H9 (cell line): ENCODE results near the gene PERCC1. TPM values are rescaled to one million over a fixed set of nuclear protein-coding genes. Genes with fewer than 3 reads are reported as not detected.

Experiments
- DNase-seq: peaks from one replicate; pipeline ENCODE4 v3.0.0-alpha.2; 2017
- H2AFZ ChIP-seq: one replicate; pipeline ENCODE4 v1.6.1; 2013; ENCODE audit warnings: mild to moderate bottlenecking, low read length, control low read depth, moderate library complexity
- H2AK5ac ChIP-seq: 2 replicates; pipeline ENCODE4 v1.6.1; 2013; ENCODE audit warnings: low read length, control low read depth, mixed read lengths; ENCODE audit not compliant: insufficient read length
- H2BK120ac ChIP-seq: one replicate; pipeline ENCODE4 v1.6.1; 2013; ENCODE audit warnings: low read depth, mild to moderate bottlenecking, low read length, control low read depth, inconsistent platforms; ENCODE audit not compliant: poor library complexity, severe bottlenecking
- H2BK12ac ChIP-seq: 2 replicates; pipeline ENCODE4 v1.6.1; 2013; ENCODE audit warnings: low read length, control low read depth, mixed read lengths, low read depth; ENCODE audit not compliant: insufficient read length
- H2BK15ac ChIP-seq: 2 replicates; pipeline ENCODE4 v1.6.1; 2013; ENCODE audit warnings: low read depth, low read length, control low read depth
- H2BK20ac ChIP-seq: one replicate; pipeline ENCODE4 v1.6.1; 2013; ENCODE audit warnings: low read depth, mild to moderate bottlenecking, low read length, control low read depth, inconsistent platforms; ENCODE audit not compliant: poor library complexity, severe bottlenecking
- H2BK5ac ChIP-seq: 2 replicates; pipeline ENCODE4 v1.6.1; 2013; ENCODE audit warnings: low read length, control low read depth, mixed read lengths; ENCODE audit not compliant: insufficient read length
- H3K14ac ChIP-seq: 2 replicates; pipeline ENCODE4 v1.6.1; 2013; ENCODE audit warnings: low read length, control low read depth; ENCODE audit not compliant: insufficient read depth
- H3K18ac ChIP-seq: 2 replicates; pipeline ENCODE4 v1.6.1; 2013; ENCODE audit warnings: low read depth, mild to moderate bottlenecking, mixed read lengths, low read length, control low read depth; ENCODE audit not compliant: insufficient read length
- H3K23ac ChIP-seq: 2 replicates; pipeline ENCODE4 v1.6.1; 2013; ENCODE audit warnings: low read length, control low read depth, mixed read lengths, low read depth; ENCODE audit not compliant: insufficient read length
- H3K23me2 ChIP-seq: 2 replicates; pipeline ENCODE4 v1.6.1; 2013; ENCODE audit warnings: low read depth, mild to moderate bottlenecking, mixed read lengths, low read length, control low read depth; ENCODE audit not compliant: insufficient read length, poor library complexity, severe bottlenecking
- H3K27ac ChIP-seq: 2 replicates; pipeline ENCODE4 v1.5.1; 2013; ENCODE audit warnings: low read length, control low read depth, mixed read lengths, low read depth; ENCODE audit not compliant: insufficient read length
- H3K27me3 ChIP-seq: 2 replicates; pipeline ENCODE4 v1.6.1; 2013; ENCODE audit warnings: low read length, control low read depth, inconsistent platforms; ENCODE audit not compliant: insufficient read depth
- H3K4ac ChIP-seq: 2 replicates; pipeline ENCODE4 v1.6.1; 2013; ENCODE audit warnings: low read depth, mild to moderate bottlenecking, control low read depth, inconsistent platforms, low read length, moderate library complexity
- H3K4me1 ChIP-seq: 2 replicates; pipeline ENCODE4 v1.6.1; 2013; ENCODE audit warnings: low read length, control low read depth, inconsistent platforms; ENCODE audit not compliant: insufficient read depth
- H3K4me2 ChIP-seq: 2 replicates; pipeline ENCODE4 v1.6.1; 2013; ENCODE audit warnings: low read length, control low read depth, mixed read lengths; ENCODE audit not compliant: insufficient read length, insufficient read depth
- H3K56ac ChIP-seq: 2 replicates; pipeline ENCODE4 v1.6.1; 2013; ENCODE audit warnings: low read depth, mild to moderate bottlenecking, mixed read lengths, low read length, control low read depth; ENCODE audit not compliant: insufficient read length
- H3K79me1 ChIP-seq: 2 replicates; pipeline ENCODE4 v1.6.1; 2013; ENCODE audit warnings: low read depth, mild to moderate bottlenecking, moderate library complexity, low read length, control low read depth, inconsistent platforms; ENCODE audit not compliant: insufficient read depth, poor library complexity, severe bottlenecking
- H3K79me2 ChIP-seq: 2 replicates; pipeline ENCODE4 v1.6.1; 2013; ENCODE audit warnings: low read length, control low read depth, inconsistent platforms; ENCODE audit not compliant: insufficient read depth
- H3K9ac ChIP-seq: 2 replicates; pipeline ENCODE4 v1.6.1; 2013; ENCODE audit warnings: low read length, control low read depth, mixed read lengths; ENCODE audit not compliant: insufficient read length; ENCODE audit errors: extremely low read depth
- H3K9me3 ChIP-seq: one replicate; pipeline ENCODE4 v1.6.1; 2013; ENCODE audit warnings: low read depth, low read length, inconsistent platforms; ENCODE audit not compliant: control insufficient read depth
- H3T11ph ChIP-seq: one replicate; pipeline ENCODE4 v1.6.1; 2013; ENCODE audit warnings: mild to moderate bottlenecking, low read length, control low read depth, inconsistent platforms
- H4K20me1 ChIP-seq: one replicate; pipeline ENCODE4 v1.6.1; 2013; ENCODE audit not compliant: control insufficient read depth, insufficient read length, insufficient read depth
- H4K5ac ChIP-seq: 2 replicates; pipeline ENCODE4 v1.6.1; 2013; ENCODE audit warnings: low read depth, mild to moderate bottlenecking, mixed read lengths, low read length, control low read depth; ENCODE audit not compliant: insufficient read length
- H4K8ac ChIP-seq: replicated peaks from 2 replicates; pipeline ENCODE4 v1.6.1; 2013; ENCODE audit warnings: low read length, control low read depth, mixed read lengths, low read depth; ENCODE audit not compliant: insufficient read length
- H4K91ac ChIP-seq: 2 replicates; pipeline ENCODE4 v1.6.1; 2013; ENCODE audit warnings: low read depth, mild to moderate bottlenecking, moderate library complexity, mixed read lengths, low read length, control low read depth; ENCODE audit not compliant: insufficient read length
- H3K27ac Mint-ChIP-seq, 3 experiments: 2 replicates in 2 of 3; 3 replicates in 1 of 3; pipeline ENCODE4 v1.8.0; 2020 to 2021; ENCODE audit warnings: mixed read lengths in 3 of 3, mild to moderate bottlenecking in 1 of 3, moderate library complexity in 1 of 3
- H3K27me3 Mint-ChIP-seq: 2 replicates; pipeline ENCODE4 v1.8.0; 2021; ENCODE audit warnings: low read depth, mild to moderate bottlenecking, moderate library complexity, mixed read lengths
- H3K36me3 Mint-ChIP-seq, 3 experiments: 2 replicates in 2 of 3; 3 replicates in 1 of 3; pipeline ENCODE4 v1.8.0; 2020 to 2021; ENCODE audit warnings: low read depth in 3 of 3, mixed read lengths in 3 of 3; ENCODE audit not compliant: insufficient read depth in 1 of 3
- H3K4me1 Mint-ChIP-seq, 2 experiments: 2 replicates each; pipeline ENCODE4 v1.8.0; 2020; ENCODE audit warnings: mixed read lengths in 2 of 2
- H3K4me3 Mint-ChIP-seq, 2 experiments: 2 replicates in 1 of 2; 3 replicates in 1 of 2; pipeline ENCODE4 v1.8.0; 2020 to 2021; ENCODE audit warnings: mild to moderate bottlenecking in 2 of 2, mixed read lengths in 2 of 2, moderate library complexity in 1 of 2
- H3K9me3 Mint-ChIP-seq, 2 experiments: 2 replicates in 1 of 2; 3 replicates in 1 of 2; pipeline ENCODE4 v1.8.0; 2020; ENCODE audit warnings: mild to moderate bottlenecking in 2 of 2, mixed read lengths in 2 of 2, moderate library complexity in 1 of 2
- CTCF ChIP-seq: fragments of 200-600 bp; sonication (generic); conservative IDR thresholded peaks from 3 replicates; pipeline ENCODE4 v1.8.0; 2021; ENCODE audit warnings: antibody characterized with exemption, mild to moderate bottlenecking
- WGBS: extraction: QIAGEN DNeasy Blood & Tissue Kit; methylation state at CpG from one replicate; pipeline ENCODE4 v1.1.7; 2013; ENCODE audit warnings: missing lambda C conversion rate, low lambda C conversion rate, mixed read lengths; ENCODE audit not compliant: insufficient read length; ENCODE audit errors: extremely low coverage; 5-methylcytosine and 5-hydroxymethylcytosine counted together
- total RNA-seq: library from RNA; stranded (reverse); gene quantifications from 2 replicates; pipeline ENCODE4 v1.2.1, GENCODE V29; 2021

Gene PERCC1
- total RNA-seq, 1 experiment from 2014 or later = not detected

- WGBS = no CpG with 5 or more reads among the region's 25 CpGs
- Histone ChIP-seq H3K23me2 (no peaks in the 10 kb centered on the region), H3K27me3 (no peaks in the 10 kb centered on the region), H3K18ac (no peak overlapping the region), H2AK5ac (no peak overlapping the region), H3K4me2 (no peak overlapping the region), H3K79me2 (no peaks in the 10 kb centered on the region), H3K56ac (no peak overlapping the region), H2BK120ac (no peak overlapping the region), H4K5ac (no peak overlapping the region), H4K20me1 (peaks cover 2% of the 10 kb centered on the region), H3K4me1 (no peaks in the 10 kb centered on the region), H3K14ac (no peak overlapping the region), H2AFZ (no peak overlapping the region), H4K8ac (no peak overlapping the region), H2BK20ac (no peak overlapping the region), H3K23ac (no peak overlapping the region), H4K91ac (no peak overlapping the region), H3K79me1 (no peaks in the 10 kb centered on the region), H3K9me3 (no peaks in the 10 kb centered on the region), H2BK5ac (no peak overlapping the region), H3T11ph (no peak overlapping the region), H3K27ac (no peak overlapping the region), H2BK12ac (no peak overlapping the region), H2BK15ac (no peak overlapping the region), H3K4ac (no peak overlapping the region), H3K9ac (no peak overlapping the region)
- H3K27me3 Mint-ChIP-seq = peaks cover 1% of the 10 kb centered on the region; the same call in 1 of the 2 replicates
- TF ChIP-seq CTCF = no peak
- no peak for DNase-seq
- no peaks in the 10 kb centered on the region for H3K9me3 Mint-ChIP-seq
- no peak overlapping the region for H3K4me3 Mint-ChIP-seq
- H3K36me3 Mint-ChIP-seq = peaks cover 0 to 16% (median 15%) of the 10 kb centered on the region in 3 experiments; a peak in 5 of 7 replicates
- no peak overlapping the region for H3K27ac Mint-ChIP-seq
- no peaks in the 10 kb centered on the region for H3K4me1 Mint-ChIP-seq
Measured at GRCh38 chr16:1445518-1446203, 14.8 kb downstream of the PERCC1 start.
